Left cardiac atrium (tissue), 4 donors: ENCODE measurements around the gene UBXN6. TPM values are rescaled to one million over a fixed set of nuclear protein-coding genes. Genes with fewer than 3 reads are reported as not detected.

ENCODE experiments used
- ATAC-seq, 2 donors: fragments of 200-7000 bp; cut with Tn5 transposase; one replicate each; pipeline ENCODE4 v1.9.1; 2020; ENCODE audit warnings: mild to moderate bottlenecking in 2 of 2, moderate library complexity in 2 of 2
- DNase-seq: peaks from one replicate; pipeline ENCODE4 v3.0.0-alpha.2; 2020
- intact Hi-C, 2 donors: fragments of 100-400 bp; cut with DNase I; formaldehyde crosslinking; loops; one replicate each; pipeline versions ENCODE4 v1.14.1 to v1.15.1; 2022 to 2023
- total RNA-seq, 2 donors: library from RNA; stranded (reverse); fragmentation: NEBNext Ultra II Directional; extraction: Animal tissue kit (Norgen Biotek cat#: 25700); gene quantifications; one replicate each; pipeline ENCODE4 v1.2.1, GENCODE V29; 2021
- donor health status: DM: no; HTN: yes; CAD: no.
- donor health status: DM: no; HTN: yes; CAD: no; lungs with severe emphysema.
- donor health status: DM: yes; HTN: yes; CAD: no.
- donor health status: Dilated cardiomyopathy.

UBXN6 gene
- total RNA-seq, 2 donors from 2014 or later = 96.9 to 101 TPM

GRCh38 chr19:4423416-4424126, 34.0 kb downstream of the UBXN6 start:
- DNase-seq = no peak
- intact Hi-C loops = no loop called here

GRCh38 chr19:4416268-4416667, 41.3 kb downstream of the UBXN6 start:
- DNase-seq (no peak), ATAC-seq (no peak)
- intact Hi-C loops = no loop called here

More at GRCh38 chr19:4423416-4424126, 34.0 kb downstream of the UBXN6 start:
- ATAC-seq = no peak

GRCh38 chr19:4415352-4415751, 42.2 kb downstream of the UBXN6 start:
- peak; percentile 70 to 80 for ATAC-seq
- DNase-seq = no peak
- intact Hi-C loops = no loop called here

- intact Hi-C loops = no loop called here
- ATAC-seq (peak; percentile 68 to 73), DNase-seq (no peak)
Observed at GRCh38 chr19:4414800-4415321, 42.7 kb downstream of the UBXN6 start.

- intact Hi-C loops = no loop called here
- DNase-seq (no peak), ATAC-seq (peak in 1 of 2 donors; percentile 47)
Observed at GRCh38 chr19:4414144-4414799, 43.3 kb downstream of the UBXN6 start.

GRCh38 chr19:4413588-4413987, 44.0 kb downstream of the UBXN6 start:
- intact Hi-C loops = no loop called here
- ATAC-seq (no peak), DNase-seq (no peak)

- DNase-seq = no peak
- no peak for ATAC-seq
- intact Hi-C loops = loop anchor here (10.0 kb wide), 2 partner anchors 45 to 55 kb away; partner anchors contain the start of gene UBXN6 (in 2 of the 2)
Observed at GRCh38 chr19:4409123-4409933, 48.3 kb downstream of the UBXN6 start.

GRCh38 chr19:4406626-4407025, 51.0 kb downstream of the UBXN6 start:
- ATAC-seq (no peak), DNase-seq (no peak)
- intact Hi-C loops = loop anchor here (10.0 kb wide), 2 partner anchors 48 to 52 kb away; partner anchors contain the start of gene UBXN6 (in 2 of the 2)

GRCh38 chr19:4405977-4406376, 51.6 kb downstream of the UBXN6 start:
- no peak for ATAC-seq
- no peak for DNase-seq
- intact Hi-C loops = loop anchor here (10.0 kb wide), 2 partner anchors 49 to 51 kb away; partner anchors contain the start of gene UBXN6 (in 2 of the 2)

- no peak for DNase-seq
- intact Hi-C loops = loop anchor here (10.0 kb wide), 2 partner anchors 48 to 52 kb away; partner anchors contain the start of gene UBXN6 (in 2 of the 2)
- no peak for ATAC-seq
Observed at GRCh38 chr19:4403005-4403761, 54.4 kb downstream of the UBXN6 start.

GRCh38 chr19:4402171-4403004, 55.2 kb downstream of the UBXN6 start, which contains the start of gene CHAF1A:
TSS of gene CHAF1A (plus strand) at chr19:4402640. CDS start at chr19:4402763, 123 bp downstream.
- DNase-seq (peak; percentile 99), ATAC-seq (peak; percentile 95 to 97)
- intact Hi-C loops = loop anchor here (10.0 kb wide), 2 partner anchors 48 to 52 kb away; partner anchors contain the start of gene UBXN6 (in 2 of the 2)

- DNase-seq (no peak), ATAC-seq (no peak)
- intact Hi-C loops = loop anchor here (2.0 to 10.0 kb wide), 3 partner anchors 33 to 53 kb away; partner anchors contain the start of gene UBXN6 (in 2 of the 2)
Observed at GRCh38 chr19:4401769-4402170, 55.8 kb downstream of the UBXN6 start.

GRCh38 chr19:4400135-4400936, 57.3 kb downstream of the UBXN6 start, which contains the start of gene SH3GL1:
TSS of gene SH3GL1 (minus strand) at chr19:4400547. CDS start at chr19:4400368, 179 bp downstream.
- DNase-seq (peak; percentile 93), ATAC-seq (peak; percentile 73 to 80)
- intact Hi-C loops = loop anchor here (2.0 to 10.0 kb wide), 3 partner anchors 32 to 54 kb away; partner anchors contain the start of gene UBXN6 (in 2 of the 2)

- intact Hi-C loops = loop anchor here (2.0 to 10.0 kb wide), 3 partner anchors 31 to 55 kb away; partner anchors contain the start of gene UBXN6 (in 2 of the 2)
- DNase-seq (no peak), ATAC-seq (peak; percentile 17 to 27)
Observed at GRCh38 chr19:4399812-4400134, 57.8 kb downstream of the UBXN6 start.

GRCh38 chr19:4396949-4397783, 60.4 kb downstream of the UBXN6 start:
- peak; percentile 36 for DNase-seq
- intact Hi-C loops = no loop called here
- ATAC-seq = no peak
